HG03565 (cell line): ENCODE measurements around the gene TMEM132C.

Source experiments
- ATAC-seq: cut with Tn5 transposase; IDR thresholded peaks from one replicate; pipeline ENCODE4 v1.9.1; 2021; ENCODE audit warnings: mild to moderate bottlenecking, moderate library complexity; ENCODE audit not compliant: unreplicated experiment

TMEM132C gene

GRCh38 chr12:128745772-128746689 lies 479.1 kb downstream of the TMEM132C start:
- ATAC-seq: no peak

- no peak for ATAC-seq
Measured at GRCh38 chr12:128747441-128747840, 480.5 kb downstream of the TMEM132C start.

GRCh38 chr12:128752386-128752785 lies 485.4 kb downstream of the TMEM132C start:
- ATAC-seq: no peak

GRCh38 chr12:128753438-128753837 lies 486.5 kb downstream of the TMEM132C start:
- no peak for ATAC-seq

GRCh38 chr12:128754275-128754674 lies 487.3 kb downstream of the TMEM132C start:
- no peak for ATAC-seq

- no peak for ATAC-seq
Measured at GRCh38 chr12:128755566-128755965, 488.6 kb downstream of the TMEM132C start.
